CD4-positive, alpha-beta memory T cell (primary cell): ENCODE measurements around the gene ELOVL3. TPM values are rescaled to one million over a fixed set of nuclear protein-coding genes. Genes with fewer than 3 reads are reported as not detected.
A peak's percentile ranks its signal among the peaks of the same experiment; 100 is the strongest.

Experiments used
- CTCF ChIA-PET: fragments of 350-600 bp; sonication (Branson Sonifier 250); formaldehyde crosslinking; loops from one replicate; lab custom pipeline; 2021; ENCODE audit warnings: inconsistent platforms; ENCODE audit not compliant: partially characterized antibody; lab: Charles Lee
- POLR2A ChIA-PET: fragments of 350-600 bp; sonication (Branson Sonifier 250); formaldehyde crosslinking; loops from one replicate; lab custom pipeline; 2021; ENCODE audit not compliant: partially characterized antibody; lab: Charles Lee
- DNase-seq, 5 donors: peaks; one replicate each; pipeline versions ENCODE4 v3.0.0 to v3.0.0-alpha.2; 2020 to 2022; ENCODE audit warnings: mixed read lengths in 1 of 5
- H3K27ac ChIP-seq: one replicate; pipeline ENCODE4 v1.7.0; 2013; ENCODE audit warnings: low read depth, low read length
- H3K27me3 ChIP-seq: 2 replicates; pipeline ENCODE4 v1.7.0; 2013; ENCODE audit warnings: mild to moderate bottlenecking, low read length, moderate library complexity; ENCODE audit not compliant: insufficient read depth
- H3K36me3 ChIP-seq: 2 replicates; pipeline ENCODE4 v1.7.0; 2013; ENCODE audit warnings: mild to moderate bottlenecking, low read length, moderate library complexity; ENCODE audit not compliant: insufficient read depth
- H3K4me1 ChIP-seq: 2 replicates; pipeline ENCODE4 v1.7.0; 2013; ENCODE audit warnings: mild to moderate bottlenecking, low read length, moderate library complexity; ENCODE audit not compliant: insufficient read depth
- H3K4me3 ChIP-seq, 2 donors: one replicate each; pipeline ENCODE4 v1.7.0; 2013; ENCODE audit warnings: low read length in 2 of 2, mild to moderate bottlenecking in 1 of 2
- H3K9me3 ChIP-seq, 2 donors: one replicate each; pipeline ENCODE4 v1.7.0; 2013; ENCODE audit warnings: low read length in 2 of 2, control low read depth in 1 of 2; ENCODE audit not compliant: control insufficient read depth in 1 of 2
- H3K27ac Mint-ChIP-seq, 7 donors: one replicate each; pipeline ENCODE4 v1.8.0; 2020 to 2021; ENCODE audit warnings: mixed read lengths in 7 of 7, mild to moderate bottlenecking in 6 of 7, inconsistent platforms in 3 of 7, moderate library complexity in 3 of 7
- H3K27me3 Mint-ChIP-seq, 2 donors: one replicate each; pipeline ENCODE4 v1.8.0; 2020 to 2021; ENCODE audit warnings: mixed read lengths in 2 of 2
- H3K36me3 Mint-ChIP-seq, 2 donors: one replicate each; pipeline ENCODE4 v1.8.0; 2020 to 2021; ENCODE audit warnings: mixed read lengths in 2 of 2, inconsistent platforms in 1 of 2, mild to moderate bottlenecking in 1 of 2
- H3K4me1 Mint-ChIP-seq, 4 donors: one replicate each; pipeline ENCODE4 v1.8.0; 2020 to 2021; ENCODE audit warnings: mixed read lengths in 4 of 4, mild to moderate bottlenecking in 1 of 4
- H3K4me3 Mint-ChIP-seq, 8 donors: one replicate each; pipeline ENCODE4 v1.8.0; 2020 to 2021; ENCODE audit warnings: mixed read lengths in 8 of 8, mild to moderate bottlenecking in 7 of 8, moderate library complexity in 6 of 8, inconsistent platforms in 3 of 8
- H3K9me3 Mint-ChIP-seq, 8 donors: one replicate each; pipeline ENCODE4 v1.8.0; 2020 to 2021; ENCODE audit warnings: mixed read lengths in 8 of 8, mild to moderate bottlenecking in 5 of 8, inconsistent platforms in 3 of 8, moderate library complexity in 1 of 8
- intact Hi-C: fragments of 100-400 bp; cut with micrococcal nuclease; formaldehyde crosslinking; loops from one replicate; pipeline ENCODE4 v1.15.1; 2023
- polyA plus RNA-seq, 2 donors: library from polyadenylated mRNA; unstranded; fragments of 300-500 nt; fragmentation: Illumina TruSeq; gene quantifications; one replicate each; pipeline ENCODE4 v1.2.3, GENCODE V29; 2021
- total RNA-seq, 2 experiments: library from RNA; stranded (reverse); gene quantifications; one replicate each; pipeline ENCODE4 v1.2.3, GENCODE V29; 2021

Gene ELOVL3
- total and polyA plus RNA-seq, 4 experiments from 2014 or later = not detected

GRCh38 chr10:102233997-102234396, 7.9 kb downstream of the ELOVL3 start:
- peaks cover 18% of the 10 kb centered on the region for H3K4me1 ChIP-seq
- no peak overlapping the region for H3K4me3 Mint-ChIP-seq
- H3K27ac ChIP-seq = no peak overlapping the region
- H3K27me3 ChIP-seq = no peaks in the 10 kb centered on the region
- no peak overlapping the region for H3K4me3 ChIP-seq
- H3K9me3 ChIP-seq = no peaks in the 10 kb centered on the region
- peaks cover 0 to 11% (median 4%) of the 10 kb centered on the region in 4 donors for H3K4me1 Mint-ChIP-seq
- peaks cover 9 to 19% of the 10 kb centered on the region in 2 donors for H3K27me3 Mint-ChIP-seq
- no peaks in the 10 kb centered on the region for H3K36me3 ChIP-seq
- DNase-seq = no peak
- intact Hi-C loops = no loop called here
- ChIA-PET POLR2A (interaction anchor here (1.1 to 1.5 kb wide), 2 partner anchors 11 kb away, joined by 3 to 4 read pairs; partner anchors contain the start of gene GBF1), CTCF (interaction anchor here (1.2 to 24.6 kb wide), 3 partner anchors 32 to 350 kb away, joined by 3 to 549 read pairs (median 3); no protein-coding TSS in a partner anchor)
- no peak overlapping the region for H3K27ac Mint-ChIP-seq
- H3K36me3 Mint-ChIP-seq = no peaks in the 10 kb centered on the region
- no peaks in the 10 kb centered on the region for H3K9me3 Mint-ChIP-seq

- peaks cover 17% of the 10 kb centered on the region for H3K4me1 ChIP-seq
- peaks cover 0 to 12% of the 10 kb centered on the region in 2 donors for H3K27me3 Mint-ChIP-seq
- no peak overlapping the region for H3K4me3 ChIP-seq
- ChIA-PET POLR2A (interaction anchor here (1.1 kb wide), 1 partner anchor 10 kb away, joined by 3 read pairs; the partner anchor contains the start of gene GBF1), CTCF (interaction anchor here (1.1 to 24.6 kb wide), 3 partner anchors 9 to 117 kb away, joined by 3 to 549 read pairs (median 4); partner anchors contain the start of gene GBF1)
- H3K27ac Mint-ChIP-seq = no peak overlapping the region
- no peaks in the 10 kb centered on the region for H3K9me3 Mint-ChIP-seq
- no peak for DNase-seq
- H3K4me1 Mint-ChIP-seq = peaks cover 0 to 4% (median under 1%) of the 10 kb centered on the region in 4 donors
- no peaks in the 10 kb centered on the region for H3K27me3 ChIP-seq
- H3K4me3 Mint-ChIP-seq = no peak overlapping the region
- no peaks in the 10 kb centered on the region for H3K36me3 Mint-ChIP-seq
- intact Hi-C loops = no loop called here
- no peaks in the 10 kb centered on the region for H3K36me3 ChIP-seq
- no peaks in the 10 kb centered on the region for H3K9me3 ChIP-seq
- no peak overlapping the region for H3K27ac ChIP-seq
Observed at GRCh38 chr10:102234888-102235597, 8.9 kb downstream of the ELOVL3 start.

GRCh38 chr10:102235598-102235920, 9.5 kb downstream of the ELOVL3 start:
- no peak overlapping the region for H3K27ac ChIP-seq
- DNase-seq = no peak
- intact Hi-C loops = no loop called here
- no peak overlapping the region for H3K4me3 ChIP-seq
- Mint-ChIP-seq H3K9me3 (no peaks in the 10 kb centered on the region), H3K27ac (no peak overlapping the region), H3K4me1 (peaks cover 0 to 4% (median 1%) of the 10 kb centered on the region in 4 donors), H3K4me3 (no peak overlapping the region), H3K27me3 (peaks cover 0 to 11% of the 10 kb centered on the region in 2 donors), H3K36me3 (no peaks in the 10 kb centered on the region)
- POLR2A ChIA-PET = no interaction called here
- H3K4me1 ChIP-seq = peaks cover 13% of the 10 kb centered on the region
- no peaks in the 10 kb centered on the region for H3K27me3 ChIP-seq
- H3K36me3 ChIP-seq = no peaks in the 10 kb centered on the region
- no peaks in the 10 kb centered on the region for H3K9me3 ChIP-seq
- CTCF ChIA-PET = interaction anchor here (1.1 to 24.6 kb wide), 3 partner anchors 9 to 116 kb away, joined by 3 to 549 read pairs (median 4); partner anchors contain the start of gene GBF1

- peaks cover 2% of the 10 kb centered on the region for H3K27me3 ChIP-seq
- intact Hi-C loops = no loop called here
Observed at GRCh38 chr10:102236006-102236405, 9.9 kb downstream of the ELOVL3 start.

GRCh38 chr10:102237711-102238252, 11.7 kb downstream of the ELOVL3 start:
- POLR2A ChIA-PET = interaction anchor here (0.9 to 1.0 kb wide), 2 partner anchors 10 to 165 kb away, joined by 3 read pairs; no protein-coding TSS in a partner anchor
- Mint-ChIP-seq H3K27ac (peak overlapping the region in 1 of 7 donors; percentile 34), H3K4me3 (no peak overlapping the region), H3K9me3 (no peaks in the 10 kb centered on the region), H3K36me3 (no peaks in the 10 kb centered on the region), H3K4me1 (peaks cover 8 to 17% (median 11%) of the 10 kb centered on the region in 4 donors), H3K27me3 (peaks cover 3 to 18% of the 10 kb centered on the region in 2 donors)
- CTCF ChIA-PET = interaction anchor here (1.0 to 24.6 kb wide), 4 partner anchors 8 to 114 kb away, joined by 3 to 549 read pairs (median 4); no protein-coding TSS in a partner anchor
- Histone ChIP-seq H3K27me3 (peaks cover 6% of the 10 kb centered on the region), H3K27ac (no peak overlapping the region), H3K4me3 (no peak overlapping the region), H3K36me3 (no peaks in the 10 kb centered on the region), H3K4me1 (peaks cover 20% of the 10 kb centered on the region), H3K9me3 (no peaks in the 10 kb centered on the region)
- no peak for DNase-seq
- intact Hi-C loops = no loop called here

More at GRCh38 chr10:102236006-102236405, 9.9 kb downstream of the ELOVL3 start:
- Mint-ChIP-seq H3K27me3 (peaks cover 0 to 12% of the 10 kb centered on the region in 2 donors), H3K4me3 (no peak overlapping the region), H3K4me1 (peaks cover 0 to 6% (median 3%) of the 10 kb centered on the region in 4 donors), H3K9me3 (no peaks in the 10 kb centered on the region), H3K27ac (no peak overlapping the region), H3K36me3 (no peaks in the 10 kb centered on the region)
- Histone ChIP-seq H3K36me3 (no peaks in the 10 kb centered on the region), H3K4me3 (no peak overlapping the region), H3K4me1 (peaks cover 16% of the 10 kb centered on the region), H3K9me3 (no peaks in the 10 kb centered on the region), H3K27ac (no peak overlapping the region)
- ChIA-PET POLR2A (no interaction called here), CTCF (interaction anchor here (1.1 to 24.6 kb wide), 2 partner anchors 8 to 116 kb away, joined by 4 to 549 read pairs; no protein-coding TSS in a partner anchor)
- DNase-seq = no peak

GRCh38 chr10:102240467-102241031, 14.4 kb downstream of the ELOVL3 start:
- DNase-seq = no peak
- H3K27me3 Mint-ChIP-seq = peaks cover 3 to 16% of the 10 kb centered on the region in 2 donors
- intact Hi-C loops = loop anchor here (1.0 kb wide), 1 partner anchor 9 kb away; no protein-coding TSS in a partner anchor
- Histone ChIP-seq H3K27me3 (peaks cover 6% of the 10 kb centered on the region), H3K4me3 (no peak overlapping the region), H3K9me3 (no peaks in the 10 kb centered on the region), H3K27ac (no peak overlapping the region), H3K36me3 (no peaks in the 10 kb centered on the region), H3K4me1 (peaks cover 26% of the 10 kb centered on the region)
- peaks cover 0 to under 1% of the 10 kb centered on the region in 2 donors for H3K36me3 Mint-ChIP-seq
- ChIA-PET POLR2A (interaction anchor here (0.9 to 2.0 kb wide), 5 partner anchors 9 to 15 kb away, joined by 3 to 10 read pairs (median 4); partner anchors contain the start of gene ELOVL3), CTCF (interaction anchor here (3.1 to 24.6 kb wide), 2 partner anchors 10 to 111 kb away, joined by 32 to 549 read pairs; no protein-coding TSS in a partner anchor)
- H3K4me3 Mint-ChIP-seq = peak overlapping the region; percentile 14 to 84 (median 55)
- H3K4me1 Mint-ChIP-seq = peaks cover 16 to 29% (median 19%) of the 10 kb centered on the region in 4 donors
- no peak overlapping the region for H3K27ac Mint-ChIP-seq
- no peaks in the 10 kb centered on the region for H3K9me3 Mint-ChIP-seq
